Brain pericyte (primary cell): ENCODE results near the gene AKR1C4.

Experiments used
- DNase-seq: peaks from one replicate; pipeline ENCODE4 v3.0.0-alpha.2; 2012; ENCODE audit warnings: low read depth, low spot score

AKR1C4 gene

GRCh38 chr10:5266351-5266750 is 69.7 kb downstream of the AKR1C4 start:
- DNase-seq: no peak

DNA sequence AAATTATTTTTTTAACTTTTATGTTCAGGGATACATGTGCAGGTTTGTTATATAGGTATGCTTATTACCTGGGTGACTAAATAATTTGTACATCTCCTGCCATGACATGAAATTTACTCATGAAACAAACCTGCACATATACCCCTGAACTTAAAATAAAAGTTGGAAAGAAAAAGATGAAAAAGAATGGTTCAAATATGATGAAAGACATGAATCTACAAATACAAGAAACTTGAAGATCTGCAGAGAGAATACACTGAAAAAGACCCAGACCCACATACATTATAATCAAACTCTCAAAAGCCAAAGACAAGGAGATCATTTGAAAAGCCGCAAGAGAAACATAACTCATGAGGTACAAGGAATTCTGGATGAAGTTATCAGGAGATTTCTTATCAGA is 70.2 kb downstream of the AKR1C4 start:
- no peak for DNase-seq

- DNase-seq: no peak
Measured at GRCh38 chr10:5268234-5268633, 71.6 kb downstream of the AKR1C4 start.
